Measurements from ENCODE around the gene SFT2D3. TPM values are rescaled to one million over a fixed set of nuclear protein-coding genes. Genes with fewer than 3 reads are reported as not detected.
A peak's percentile ranks its signal among the peaks of the same experiment; 100 is the strongest.
"Not testable (repeated sequence)": the region's sequence is repeated elsewhere in the genome, so short reads cannot be mapped to it uniquely, and the experiment has no call there.

Gene SFT2D3
- total RNA-seq, 2 donors from 2014 or later: 2.6 to 3.5 TPM

GRCh38 chr2:127743477-127744026, 42.3 kb downstream of the SFT2D3 start:
- H3K9me3 Mint-ChIP-seq: no peaks in the 10 kb centered on the region
- peaks cover 19 to 57% of the 10 kb centered on the region in 2 donors for H3K36me3 Mint-ChIP-seq
- ATAC-seq (peak; percentile 72 to 78), DNase-seq (ENCODE audit: low spot score in 2 of 2) (no peak)
- peak overlapping the region in 1 of 2 donors; percentile 49 for H3K27ac Mint-ChIP-seq

- Mint-ChIP-seq H3K27ac (no peak overlapping the region), H3K9me3 (no peaks in the 10 kb centered on the region), H3K36me3 (peaks cover 9 to 25% of the 10 kb centered on the region in 2 donors)
- DNase-seq (ENCODE audit: low spot score in 2 of 2) (no peak), ATAC-seq (no peak)
These were observed 46.3 kb downstream of the SFT2D3 start for GRCh38 chr2:127747621-127748020.

GRCh38 chr2:127749537-127749936, 48.2 kb downstream of the SFT2D3 start:
- not testable (repeated sequence) for DNase-seq (ENCODE audit: low spot score in 2 of 2); H3K9me3 Mint-ChIP-seq
- peak; percentile 89 to 93 for ATAC-seq
- H3K36me3 Mint-ChIP-seq: peaks cover 9 to 18% of the 10 kb centered on the region in 2 donors
- H3K27ac Mint-ChIP-seq: peak overlapping the region; percentile 9 to 83

- H3K9me3 Mint-ChIP-seq: no peaks in the 10 kb centered on the region
- peak; percentile 35 to 51 for ATAC-seq
These were observed 52.1 kb downstream of the SFT2D3 start for GRCh38 chr2:127753374-127753773.

GRCh38 chr2:127754186-127754585, 52.9 kb downstream of the SFT2D3 start:
- H3K36me3 Mint-ChIP-seq: peaks cover 0 to 5% of the 10 kb centered on the region in 2 donors
- no peak overlapping the region for H3K27ac Mint-ChIP-seq
- DNase-seq (ENCODE audit: low spot score in 2 of 2) (no peak), ATAC-seq (no peak)
- no peaks in the 10 kb centered on the region for H3K9me3 Mint-ChIP-seq

More at GRCh38 chr2:127753374-127753773, 52.1 kb downstream of the SFT2D3 start:
- no peak for DNase-seq (ENCODE audit: low spot score in 2 of 2)
- Mint-ChIP-seq H3K36me3 (peaks cover 0 to 1% of the 10 kb centered on the region in 2 donors), H3K27ac (no peak overlapping the region)

Other genes with a start within 250 kb of the SFT2D3 start
- gene IWS1, start 175.0 kb upstream of the SFT2D3 start, total RNA-seq: 10 to 100 TPM; 42.9 to 60.5 TPM
- 1 to 10 TPM in 1 of 2 donors, under 1 TPM in 1; 0.64 to 1.9 TPM for gene MYO7B, start 165.8 kb upstream of the SFT2D3 start, total RNA-seq
- gene GPR17, start 55.3 kb upstream of the SFT2D3 start, total RNA-seq: not detected
- 10 to 100 TPM in 1 of 2 donors, 1 to 10 TPM in 1; 8.1 to 15.5 TPM for gene LIMS2, start 26.0 kb upstream of the SFT2D3 start, total RNA-seq
- gene WDR33, start 109.7 kb downstream of the SFT2D3 start, total RNA-seq: 10 to 100 TPM; 70.8 to 80.5 TPM
- gene POLR2D, start 156.7 kb downstream of the SFT2D3 start, total RNA-seq: 10 to 100 TPM; 61.2 to 72.9 TPM
- gene AMMECR1L, start 184.5 kb downstream of the SFT2D3 start, total RNA-seq: 10 to 100 TPM; 14.4 to 15.3 TPM

Data from activated naive CD4-positive, alpha-beta T cell treated with anti-CD3 and anti-CD28 coated beads, Interleukin-2, amount 50 U/mL, for 72 hours (primary cell).